ENCODE results near the gene DNAH6. TPM values are rescaled to one million over a fixed set of nuclear protein-coding genes. Genes with fewer than 3 reads are reported as not detected.
"Not testable (repeated sequence)": the region's sequence is repeated elsewhere in the genome, so short reads cannot be mapped to it uniquely, and the experiment has no call there.

The DNAH6 gene
- total RNA-seq, 1 experiment from 2014 or later = 0.39 TPM

GRCh38 chr2:84550916-84551315, 34.6 kb downstream of the DNAH6 start:
- ATAC-seq (no peak), DNase-seq (ENCODE audit: low spot score) (no peak)
- H3K4me1 Mint-ChIP-seq = no peaks in the 10 kb centered on the region
- no peaks in the 10 kb centered on the region for H3K9me3 Mint-ChIP-seq
- POLR2A ChIA-PET = no interaction called here
- CTCF ChIA-PET = no interaction called here
- no peaks in the 10 kb centered on the region for H3K36me3 Mint-ChIP-seq
- TF ChIP-seq SMAD3 (CRISPR knock-in tag; IDR thresholded peaks at IDR 0.05; ENCODE audit: borderline replicate concordance) = no peak
- no peak overlapping the region for H3K27ac Mint-ChIP-seq
- no peak overlapping the region for H3K4me3 Mint-ChIP-seq
- H3K27me3 Mint-ChIP-seq (ENCODE audit: low read depth) = no peaks in the 10 kb centered on the region; the same call in 1 of the 2 replicates

GRCh38 chr2:84551526-84551925, 35.2 kb downstream of the DNAH6 start:
- not testable (repeated sequence) for H3K4me3 Mint-ChIP-seq

GRCh38 chr2:84556190-84556589, 39.9 kb downstream of the DNAH6 start:
- Mint-ChIP-seq H3K4me3 (no peak overlapping the region), H3K9me3 (peaks cover 17% of the 10 kb centered on the region), H3K4me1 (no peaks in the 10 kb centered on the region), H3K27ac (no peak overlapping the region), H3K27me3 (ENCODE audit: low read depth) (no peaks in the 10 kb centered on the region; the same call in 1 of the 2 replicates), H3K36me3 (peaks cover 6% of the 10 kb centered on the region)
- DNase-seq (ENCODE audit: low spot score) = no peak
- ChIA-PET CTCF (no interaction called here), POLR2A (no interaction called here)
- no peak for ATAC-seq
- TF ChIP-seq AR (CRISPR knock-in tag; IDR thresholded peaks at IDR 0.05) (no peak), JAZF1 (CRISPR knock-in tag; IDR thresholded peaks at IDR 0.05) (no peak), SMAD4 (CRISPR knock-in tag; IDR thresholded peaks at IDR 0.05) (no peak), CREM (CRISPR knock-in tag; IDR thresholded peaks at IDR 0.05) (no peak), ZMAT4 (CRISPR knock-in tag; IDR thresholded peaks at IDR 0.05) (no peak), ZNF396 (CRISPR knock-in tag; IDR thresholded peaks at IDR 0.05; ENCODE audit: borderline replicate concordance) (no peak), GTF2I (CRISPR knock-in tag; conservative IDR thresholded peaks at IDR 0.05) (no peak), NR2C2 (CRISPR knock-in tag; IDR thresholded peaks at IDR 0.05) (no peak), NFE2L1 (CRISPR knock-in tag; IDR thresholded peaks at IDR 0.05) (no peak), ZNF512 (CRISPR knock-in tag; IDR thresholded peaks at IDR 0.05; ENCODE audit: borderline replicate concordance) (no peak), SMAD3 (CRISPR knock-in tag; IDR thresholded peaks at IDR 0.05; ENCODE audit: borderline replicate concordance) (no peak), USF2 (CRISPR knock-in tag; IDR thresholded peaks at IDR 0.05) (no peak), NR1H2 (CRISPR knock-in tag; IDR thresholded peaks at IDR 0.05) (no peak), HMGXB4 (CRISPR knock-in tag; IDR thresholded peaks at IDR 0.05) (no peak), MLX (CRISPR knock-in tag; IDR thresholded peaks at IDR 0.05) (no peak), ZNF263 (CRISPR knock-in tag; IDR thresholded peaks at IDR 0.05; ENCODE audit: low read depth) (no peak), ZBTB43 (CRISPR knock-in tag; IDR thresholded peaks at IDR 0.05) (no peak), ZNF317 (CRISPR knock-in tag; IDR thresholded peaks at IDR 0.05; ENCODE audit: borderline replicate concordance, low read depth) (no peak), ATF3 (CRISPR knock-in tag; conservative IDR thresholded peaks at IDR 0.05) (no peak)

More at GRCh38 chr2:84551526-84551925, 35.2 kb downstream of the DNAH6 start:
- H3K36me3 Mint-ChIP-seq; H3K27ac Mint-ChIP-seq; POLR2A ChIA-PET; DNase-seq (ENCODE audit: low spot score); H3K4me1 Mint-ChIP-seq; H3K27me3 Mint-ChIP-seq (ENCODE audit: low read depth); ATAC-seq; H3K9me3 Mint-ChIP-seq; CTCF ChIA-PET: not testable (repeated sequence)

Measured in WTC11 (cell line).